Keratinocyte (primary cell): Measurements from ENCODE around the gene MSI2. TPM values are rescaled to one million over a fixed set of nuclear protein-coding genes. Genes with fewer than 3 reads are reported as not detected.
A peak's percentile ranks its signal among the peaks of the same experiment; 100 is the strongest.

Experiments used
- DNase-seq: peaks from one replicate; pipeline ENCODE4 v3.0.0-alpha.2; 2011; ENCODE audit warnings: low read depth, missing footprints, low spot score
- FAIRE-seq: peaks from 2 replicates; lab custom pipeline; 2011; peaks lifted over from hg19 to GRCh38; lab: Jason Lieb, UNC
- H2AFZ ChIP-seq: 2 replicates; pipeline ENCODE4 v1.6.0; 2012; ENCODE audit warnings: low read length, control low read depth, inconsistent platforms; ENCODE audit not compliant: control insufficient read depth
- H3K27ac ChIP-seq: 2 replicates; pipeline ENCODE4 v1.5.1; 2011; ENCODE audit warnings: low read length; ENCODE audit not compliant: control insufficient read depth, insufficient read depth
- H3K27me3 ChIP-seq: 3 replicates; pipeline ENCODE4 v1.6.0; 2011; ENCODE audit warnings: low read length; ENCODE audit not compliant: control insufficient read depth, insufficient read depth; ENCODE audit errors: extremely low read depth
- H3K36me3 ChIP-seq, 2 experiments: 2 replicates in 1 of 2; 3 replicates in 1 of 2; pipeline ENCODE4 v1.5.1; 2011; ENCODE audit warnings: low read length in 2 of 2, mild to moderate bottlenecking in 1 of 2; ENCODE audit not compliant: control insufficient read depth in 2 of 2, insufficient read depth in 2 of 2; ENCODE audit errors: extremely low read depth in 1 of 2
- H3K4me1 ChIP-seq: 3 replicates; pipeline ENCODE4 v1.5.1; 2011; ENCODE audit warnings: low read length; ENCODE audit not compliant: control insufficient read depth, insufficient read depth; ENCODE audit errors: extremely low read depth
- H3K4me2 ChIP-seq: 3 replicates; pipeline ENCODE4 v1.6.0; 2011; ENCODE audit warnings: low read depth, low read length; ENCODE audit not compliant: control insufficient read depth, insufficient read depth; ENCODE audit errors: extremely low read depth
- H3K4me3 ChIP-seq, 3 experiments: fragments of 200-600 bp in 1 of 3; sonication (generic) in 1 of 3; 2 replicates in 2 of 3; 3 replicates in 1 of 3; pipeline ENCODE4 v1.5.1; 2011 to 2016; ENCODE audit warnings: low read length in 3 of 3, mild to moderate bottlenecking in 3 of 3, control low read depth in 2 of 3, inconsistent platforms in 1 of 3, low read depth in 1 of 3, mixed read lengths in 1 of 3, mixed run types in 1 of 3, moderate library complexity in 1 of 3; ENCODE audit not compliant: control insufficient read depth in 2 of 3, insufficient read depth in 2 of 3; ENCODE audit errors: extremely low read depth in 1 of 3
- H3K79me2 ChIP-seq: 2 replicates; pipeline ENCODE4 v1.6.0; 2012; ENCODE audit warnings: low read length; ENCODE audit not compliant: control insufficient read depth, insufficient read depth
- H3K9ac ChIP-seq: 3 replicates; pipeline ENCODE4 v1.6.0; 2011; ENCODE audit warnings: low read length; ENCODE audit not compliant: control insufficient read depth, insufficient read depth; ENCODE audit errors: extremely low read depth
- H3K9me1 ChIP-seq: 3 replicates; pipeline ENCODE4 v1.6.0; 2011; ENCODE audit warnings: low read length; ENCODE audit not compliant: control insufficient read depth, insufficient read depth; ENCODE audit errors: extremely low read depth
- H3K9me3 ChIP-seq: 2 replicates; pipeline ENCODE4 v1.5.1; 2012; ENCODE audit warnings: low read depth, low read length; ENCODE audit not compliant: control insufficient read depth
- H4K20me1 ChIP-seq: 3 replicates; pipeline ENCODE4 v1.6.0; 2011; ENCODE audit warnings: low read length; ENCODE audit not compliant: control insufficient read depth, insufficient read depth; ENCODE audit errors: extremely low read depth
- EZH2 ChIP-seq: IDR thresholded peaks from one replicate; pipeline ENCODE4 v1.6.1; 2012; ENCODE audit warnings: inconsistent platforms, mild to moderate bottlenecking, low read length, moderate library complexity
- dilution Hi-C: fragments of 300-500 bp; cut with MboI; formaldehyde crosslinking; loops from one replicate; pipeline ENCODE4 v1.7.0; 2020; ENCODE audit warnings: low sequenced_read_pairs; ENCODE audit not compliant: extremely low pct_ligation_motif_present
- polyA plus RNA-seq, 5 experiments: library from polyadenylated mRNA; depleted of rRNA in 3 of 5; stranded (reverse) in 3 of 5; stranded (forward) in 1 of 5; unstranded in 1 of 5; fragments of >200 nt; gene quantifications; 1 replicate in 1 of 5; 2 replicates in 3 of 5; 3 replicates in 1 of 5; pipeline versions ENCODE4 v1.2.1 to v1.2.3, GENCODE V29; 2011 to 2012; ENCODE audit warnings: missing spikeins in 2 of 5, low read depth in 1 of 5, low replicate concordance in 1 of 5
- TF ChIP-seq, protein P1 (sequence below), 3 experiments: IDR thresholded peaks in 1 of 3; conservative IDR thresholded peaks in 1 of 3; optimal IDR thresholded peaks in 1 of 3; 2 replicates in 2 of 3; 3 replicates in 1 of 3; pipeline versions ENCODE3 to v1.5.1; 2011; ENCODE audit warnings: low read length in 3 of 3, mild to moderate bottlenecking in 3 of 3, moderate library complexity in 2 of 3, control low read depth in 1 of 3, inconsistent platforms in 1 of 3; ENCODE audit not compliant: insufficient read depth in 2 of 3; ENCODE audit errors: extremely low read depth in 1 of 3

MSI2 gene
- polyA plus RNA-seq, 1 donor (not counting 4 experiments of a cell fraction or from before 2014, with no cell fraction given), result 22.3 TPM

DNA sequence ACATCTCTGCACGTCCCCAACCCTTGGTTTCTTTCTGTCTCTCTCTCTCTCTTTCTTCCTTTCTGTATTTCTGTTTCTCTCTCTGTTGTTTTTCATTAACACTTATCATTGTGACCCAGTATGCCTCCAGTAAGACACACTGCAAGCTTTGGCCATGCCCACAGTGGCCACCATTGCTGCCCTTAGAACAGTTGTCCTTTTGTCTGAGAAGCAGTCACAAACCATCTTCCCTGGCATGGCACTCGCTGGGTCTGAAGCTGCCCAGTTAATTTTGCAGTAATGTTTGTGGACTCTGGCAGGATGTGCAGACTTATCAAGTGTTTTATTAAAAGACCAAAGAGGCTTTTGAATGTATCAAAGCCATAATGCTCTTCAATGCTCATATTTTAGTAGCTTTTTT lies 146.9 kb downstream of the MSI2 start:
- no peaks in the 10 kb centered on the region for H3K4me1 ChIP-seq
- FAIRE-seq, result no peak

DNA sequence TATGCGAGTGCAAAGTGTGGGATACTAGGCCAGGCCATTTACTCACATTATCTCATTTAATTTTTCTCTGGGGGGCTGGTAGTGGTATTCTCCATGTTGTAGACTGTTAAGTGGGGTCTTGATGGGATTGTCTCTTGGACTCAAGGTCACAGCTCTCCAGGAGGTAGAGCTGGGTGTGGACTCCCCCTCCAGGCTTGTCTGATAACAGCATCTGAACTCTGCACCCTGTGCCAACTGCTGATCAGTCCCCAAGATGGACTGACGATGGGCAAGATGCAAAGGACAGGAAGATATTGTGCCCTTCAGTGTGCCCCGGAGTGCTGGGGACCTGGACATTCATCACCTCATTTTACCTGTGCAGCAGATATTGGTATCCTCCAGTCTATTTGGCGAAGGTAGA lies 147.8 kb downstream of the MSI2 start:
- Histone ChIP-seq H3K4me3 (no peak overlapping the region), H3K27ac (no peak overlapping the region), H3K36me3 (peaks cover 0 to 5% of the 10 kb centered on the region in 2 experiments), H3K9ac (no peak overlapping the region), H4K20me1 (no peaks in the 10 kb centered on the region), H3K79me2 (no peaks in the 10 kb centered on the region), H3K9me1 (no peaks in the 10 kb centered on the region), H2AFZ (no peak overlapping the region), H3K9me3 (no peaks in the 10 kb centered on the region), H3K27me3 (no peaks in the 10 kb centered on the region), H3K4me2 (no peak overlapping the region), H3K4me1 (no peaks in the 10 kb centered on the region)
- DNase-seq, result no peak
- dilution Hi-C loops, result no loop called here
- no peak for FAIRE-seq
- TF ChIP-seq, protein P1, sequence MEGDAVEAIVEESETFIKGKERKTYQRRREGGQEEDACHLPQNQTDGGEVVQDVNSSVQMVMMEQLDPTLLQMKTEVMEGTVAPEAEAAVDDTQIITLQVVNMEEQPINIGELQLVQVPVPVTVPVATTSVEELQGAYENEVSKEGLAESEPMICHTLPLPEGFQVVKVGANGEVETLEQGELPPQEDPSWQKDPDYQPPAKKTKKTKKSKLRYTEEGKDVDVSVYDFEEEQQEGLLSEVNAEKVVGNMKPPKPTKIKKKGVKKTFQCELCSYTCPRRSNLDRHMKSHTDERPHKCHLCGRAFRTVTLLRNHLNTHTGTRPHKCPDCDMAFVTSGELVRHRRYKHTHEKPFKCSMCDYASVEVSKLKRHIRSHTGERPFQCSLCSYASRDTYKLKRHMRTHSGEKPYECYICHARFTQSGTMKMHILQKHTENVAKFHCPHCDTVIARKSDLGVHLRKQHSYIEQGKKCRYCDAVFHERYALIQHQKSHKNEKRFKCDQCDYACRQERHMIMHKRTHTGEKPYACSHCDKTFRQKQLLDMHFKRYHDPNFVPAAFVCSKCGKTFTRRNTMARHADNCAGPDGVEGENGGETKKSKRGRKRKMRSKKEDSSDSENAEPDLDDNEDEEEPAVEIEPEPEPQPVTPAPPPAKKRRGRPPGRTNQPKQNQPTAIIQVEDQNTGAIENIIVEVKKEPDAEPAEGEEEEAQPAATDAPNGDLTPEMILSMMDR (optimal IDR thresholded peaks at IDR 0.05 in 1 of 3, IDR thresholded peaks at IDR 0.05 in 1 of 3, conservative IDR thresholded peaks at IDR 0.05 in 1 of 3; ENCODE audit: extremely low read depth in 1 of 3, insufficient read depth in 2 of 3, low read length in 3 of 3), result peak in 2 of 3 experiments; percentile 35 to 63
- no peak for TF ChIP-seq EZH2

More for the DNA sequence above, 146.9 kb downstream of the MSI2 start:
- no peak overlapping the region for H3K27ac ChIP-seq
- no peak overlapping the region for H2AFZ ChIP-seq
- H3K9me1 ChIP-seq, result no peaks in the 10 kb centered on the region
- H3K4me2 ChIP-seq, result no peak overlapping the region
- no peaks in the 10 kb centered on the region for H3K9me3 ChIP-seq
- TF ChIP-seq, protein P1 (optimal IDR thresholded peaks at IDR 0.05 in 1 of 3, IDR thresholded peaks at IDR 0.05 in 1 of 3, conservative IDR thresholded peaks at IDR 0.05 in 1 of 3; ENCODE audit: extremely low read depth in 1 of 3, insufficient read depth in 2 of 3, low read length in 3 of 3), result no peak
- no peak for TF ChIP-seq EZH2
- no peak for DNase-seq
- dilution Hi-C loops, result no loop called here
- H3K4me3 ChIP-seq, result no peak overlapping the region
- H3K36me3 ChIP-seq, result peaks cover 0 to 5% of the 10 kb centered on the region in 2 experiments
- H3K79me2 ChIP-seq, result no peaks in the 10 kb centered on the region
- no peaks in the 10 kb centered on the region for H4K20me1 ChIP-seq
- H3K27me3 ChIP-seq, result no peaks in the 10 kb centered on the region
- no peak overlapping the region for H3K9ac ChIP-seq
